ENCODE results near the gene CCR9. TPM values are rescaled to one million over a fixed set of nuclear protein-coding genes. Genes with fewer than 3 reads are reported as not detected.

CCR9 gene
- total and polyA plus RNA-seq, 2 experiments from 2014 or later, result not detected

GRCh38 chr3:45887285-45887684 lies 942 bp downstream of the CCR9 start:
- H4K20me1 ChIP-seq (ENCODE audit: insufficient read depth), result no peaks in the 10 kb centered on the region
- no peaks in the 10 kb centered on the region for H3K79me2 ChIP-seq (ENCODE audit: insufficient read depth)
- H3K9ac ChIP-seq, result no peak overlapping the region
- H2AFZ ChIP-seq, result no peak overlapping the region
- in situ Hi-C loops (cut with MboI), result no loop called here
- TF ChIP-seq EZH2phosphoT487 (IDR thresholded peaks at IDR 0.05; ENCODE audit: insufficient read depth, low read depth), result no peak
- no peak for TF ChIP-seq EZH2 (IDR thresholded peaks at IDR 0.05; ENCODE audit: insufficient read depth, poor library complexity, severe bottlenecking)
- H3K9me2 ChIP-seq (ENCODE audit: insufficient read depth), result no peaks in the 10 kb centered on the region
- H3K27ac ChIP-seq, result no peak overlapping the region
- no peaks in the 10 kb centered on the region for H3F3A ChIP-seq (ENCODE audit: insufficient read depth)
- no peaks in the 10 kb centered on the region for H3K36me3 ChIP-seq (ENCODE audit: low read depth)
- H3K4me3 ChIP-seq, result no peak overlapping the region
- no peaks in the 10 kb centered on the region for H3K4me1 ChIP-seq (ENCODE audit: insufficient read depth)
- no peak for DNase-seq
- no peaks in the 10 kb centered on the region for H3K9me3 ChIP-seq (ENCODE audit: low read depth)
- WGBS, 2 experiments (ENCODE audit: low coverage in 1 of 2, low lambda C conversion rate in 2 of 2, missing lambda C conversion rate in 2 of 2), result 46 to 59% methylated on average over 4 of the region's 4 CpGs
- no peak overlapping the region for H3K4me2 ChIP-seq (ENCODE audit: unreplicated experiment)
- peaks cover 39% of the 10 kb centered on the region for H3K27me3 ChIP-seq (replicated peaks; ENCODE audit: insufficient read depth)

DNA sequence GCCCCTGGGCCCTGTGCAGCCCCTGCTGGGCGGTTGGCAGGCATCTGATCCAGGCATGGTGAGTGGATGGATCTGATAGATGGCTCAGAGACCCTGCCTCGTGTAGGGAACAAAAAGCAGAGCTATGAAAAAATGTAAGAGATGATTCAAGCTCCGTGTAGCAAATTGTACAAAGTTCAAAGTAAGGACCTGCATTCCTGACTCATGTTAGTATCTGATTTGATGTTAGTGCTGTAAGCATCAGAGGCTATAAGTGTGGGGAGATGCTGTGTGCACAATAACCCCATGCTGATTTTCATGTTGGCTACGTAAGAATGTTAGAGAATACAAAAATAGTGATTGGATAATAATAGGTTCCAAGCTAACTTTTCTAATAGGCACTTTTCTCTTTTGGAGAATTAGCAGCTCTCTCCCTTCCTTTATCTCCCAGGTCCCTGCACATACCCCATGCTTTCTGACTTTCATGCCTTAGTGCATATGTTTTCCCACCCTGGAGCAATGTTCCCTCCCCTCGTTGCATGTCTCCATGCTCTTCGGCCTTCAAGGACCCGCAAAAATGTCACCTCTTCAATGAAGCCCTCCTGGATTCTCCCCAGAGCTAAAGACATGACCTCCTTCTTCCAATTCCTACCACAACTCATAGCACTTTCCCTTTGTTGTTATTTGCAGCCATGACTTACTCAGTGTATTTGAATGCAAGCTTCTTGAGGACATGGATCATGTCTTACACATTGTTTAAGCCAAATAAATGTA lies 1.6 kb downstream of the CCR9 start:
- Histone ChIP-seq H2AFZ (no peak overlapping the region), H3K27ac (no peak overlapping the region), H3K36me3 (ENCODE audit: low read depth) (no peaks in the 10 kb centered on the region), H3K4me1 (ENCODE audit: insufficient read depth) (no peaks in the 10 kb centered on the region), H3K4me3 (no peak overlapping the region), H3K9me3 (ENCODE audit: low read depth) (no peaks in the 10 kb centered on the region), H3K4me2 (ENCODE audit: unreplicated experiment) (no peak overlapping the region), H3K9ac (no peak overlapping the region), H3K79me2 (ENCODE audit: insufficient read depth) (no peaks in the 10 kb centered on the region), H3F3A (ENCODE audit: insufficient read depth) (no peaks in the 10 kb centered on the region), H3K9me2 (ENCODE audit: insufficient read depth) (no peaks in the 10 kb centered on the region), H4K20me1 (ENCODE audit: insufficient read depth) (no peaks in the 10 kb centered on the region), H3K27me3 (replicated peaks; ENCODE audit: insufficient read depth) (peaks cover 35% of the 10 kb centered on the region)
- DNase-seq, result peak; percentile 12
- in situ Hi-C loops (cut with MboI), result no loop called here
- 42 to 56% methylated on average over 7 of the region's 7 CpGs for WGBS, 2 experiments (ENCODE audit: low coverage in 1 of 2, low lambda C conversion rate in 2 of 2, missing lambda C conversion rate in 2 of 2)
- TF ChIP-seq EZH2 (IDR thresholded peaks at IDR 0.05; ENCODE audit: insufficient read depth, poor library complexity, severe bottlenecking), result no peak
- no peak for TF ChIP-seq EZH2phosphoT487 (IDR thresholded peaks at IDR 0.05; ENCODE audit: insufficient read depth, low read depth)

DNA sequence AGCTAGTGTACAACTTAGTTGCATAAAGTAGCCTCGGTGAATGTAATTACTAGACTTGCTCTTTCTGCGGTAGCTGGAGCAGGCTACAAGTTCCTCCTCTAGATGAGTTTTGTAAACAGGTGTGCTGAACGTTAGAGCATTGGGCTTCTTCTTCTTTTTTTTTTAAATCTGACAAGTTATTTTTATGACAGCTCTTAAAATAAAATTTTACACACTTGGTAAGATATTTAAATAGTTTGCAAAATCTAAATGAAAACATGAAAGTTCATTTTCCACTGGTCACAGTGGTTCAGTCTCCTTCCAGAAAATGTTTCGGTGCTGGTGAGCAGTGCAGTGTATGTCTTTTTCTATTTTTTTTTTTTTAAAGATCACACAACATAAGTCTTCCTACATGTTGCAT lies 3.0 kb downstream of the CCR9 start:
- H4K20me1 ChIP-seq (ENCODE audit: insufficient read depth), result no peaks in the 10 kb centered on the region
- H3K9ac ChIP-seq, result no peak overlapping the region
- no peaks in the 10 kb centered on the region for H3K36me3 ChIP-seq (ENCODE audit: low read depth)
- H3K79me2 ChIP-seq (ENCODE audit: insufficient read depth), result no peaks in the 10 kb centered on the region
- WGBS, 2 experiments (ENCODE audit: low coverage in 1 of 2, low lambda C conversion rate in 2 of 2, missing lambda C conversion rate in 2 of 2), result 55 to 67% methylated on average over 4 of the region's 4 CpGs
- no peak overlapping the region for H2AFZ ChIP-seq
- no peaks in the 10 kb centered on the region for H3K9me3 ChIP-seq (ENCODE audit: low read depth)
- H3K27me3 ChIP-seq (replicated peaks; ENCODE audit: insufficient read depth), result peaks cover 27% of the 10 kb centered on the region
- in situ Hi-C loops (cut with MboI), result no loop called here
- H3K9me2 ChIP-seq (ENCODE audit: insufficient read depth), result no peaks in the 10 kb centered on the region
- no peaks in the 10 kb centered on the region for H3F3A ChIP-seq (ENCODE audit: insufficient read depth)
- DNase-seq, result no peak
- H3K4me2 ChIP-seq (ENCODE audit: unreplicated experiment), result no peak overlapping the region
- TF ChIP-seq EZH2 (IDR thresholded peaks at IDR 0.05; ENCODE audit: insufficient read depth, poor library complexity, severe bottlenecking) (no peak), EZH2phosphoT487 (IDR thresholded peaks at IDR 0.05; ENCODE audit: insufficient read depth, low read depth) (no peak)
- H3K4me1 ChIP-seq (ENCODE audit: insufficient read depth), result no peaks in the 10 kb centered on the region
- no peak overlapping the region for H3K27ac ChIP-seq
- no peak overlapping the region for H3K4me3 ChIP-seq

GRCh38 chr3:45890405-45890804 lies 4.1 kb downstream of the CCR9 start:
- no peak overlapping the region for H3K27ac ChIP-seq
- no peaks in the 10 kb centered on the region for H3K9me3 ChIP-seq (ENCODE audit: low read depth)
- DNase-seq, result no peak
- no peak overlapping the region for H3K4me2 ChIP-seq (ENCODE audit: unreplicated experiment)
- H3K9ac ChIP-seq, result no peak overlapping the region
- H2AFZ ChIP-seq, result no peak overlapping the region
- in situ Hi-C loops (cut with MboI), result no loop called here
- no peaks in the 10 kb centered on the region for H3K79me2 ChIP-seq (ENCODE audit: insufficient read depth)
- H3K4me1 ChIP-seq (ENCODE audit: insufficient read depth), result no peaks in the 10 kb centered on the region
- 34 to 41% methylated on average over 3 of the region's 3 CpGs for WGBS, 2 experiments (ENCODE audit: low coverage in 1 of 2, low lambda C conversion rate in 2 of 2, missing lambda C conversion rate in 2 of 2)
- H3F3A ChIP-seq (ENCODE audit: insufficient read depth), result no peaks in the 10 kb centered on the region
- no peak for TF ChIP-seq EZH2 (IDR thresholded peaks at IDR 0.05; ENCODE audit: insufficient read depth, poor library complexity, severe bottlenecking)
- TF ChIP-seq EZH2phosphoT487 (IDR thresholded peaks at IDR 0.05; ENCODE audit: insufficient read depth, low read depth), result no peak
- H3K4me3 ChIP-seq, result no peak overlapping the region
- no peaks in the 10 kb centered on the region for H4K20me1 ChIP-seq (ENCODE audit: insufficient read depth)
- peaks cover 16% of the 10 kb centered on the region for H3K27me3 ChIP-seq (replicated peaks; ENCODE audit: insufficient read depth)
- no peaks in the 10 kb centered on the region for H3K36me3 ChIP-seq (ENCODE audit: low read depth)
- H3K9me2 ChIP-seq (ENCODE audit: insufficient read depth), result no peaks in the 10 kb centered on the region

All from GM23248 (cell line).